Omental fat pad (tissue), 4 donors: Measurements from ENCODE around the gene BLMH. TPM values are rescaled to one million over a fixed set of nuclear protein-coding genes. Genes with fewer than 3 reads are reported as not detected.

Source experiments
- ATAC-seq: fragments of 150-250 bp; one replicate; pipeline ENCODE4 v1.9.1; 2016; ENCODE audit warnings: mild to moderate bottlenecking, moderate library complexity; ENCODE audit not compliant: low FRiP score
- DNase-seq: peaks from one replicate; pipeline ENCODE4 v3.0.0-alpha.2; 2019; ENCODE audit warnings: low spot score
- total RNA-seq, 4 donors: library from RNA; depleted of rRNA; stranded (reverse); fragments of >200 nt; gene quantifications; one replicate each; pipeline ENCODE4 v1.1.0, GENCODE V29; 2016
- TF ChIP-seq, protein P1 (sequence below), 3 donors: fragments of 450-650 bp; IDR thresholded peaks; one replicate each; pipeline ENCODE4 v1.5.1; 2016 to 2017; ENCODE audit warnings: antibody characterized with exemption in 3 of 3, mild to moderate bottlenecking in 3 of 3, moderate library complexity in 2 of 3

Gene BLMH
- total RNA-seq, 4 donors from 2014 or later, result 19.1 to 33.9 (median 28.3) TPM

DNA sequence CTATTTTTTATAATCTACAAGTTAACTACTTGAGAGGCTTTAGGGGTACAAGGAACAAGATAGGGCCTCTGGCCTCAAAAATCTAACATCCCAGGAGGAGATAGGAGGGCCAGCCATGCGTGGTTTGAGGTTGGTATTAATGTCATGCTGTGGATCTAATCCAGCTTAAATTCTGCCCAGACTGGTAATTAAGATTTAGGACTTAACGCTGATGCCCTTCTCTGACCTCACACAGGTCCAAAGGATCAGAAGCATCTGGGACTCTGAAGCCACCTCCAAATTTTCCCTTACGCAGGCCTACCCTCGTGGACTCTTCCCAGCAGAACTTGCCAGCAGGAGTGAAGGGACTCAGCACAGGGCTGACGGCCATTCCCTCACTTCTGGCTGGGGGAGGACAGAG, 71.3 kb downstream of the BLMH start:
- ATAC-seq, result no peak

GRCh38 chr17:30219833-30220232, 71.9 kb downstream of the BLMH start:
- ATAC-seq (no peak), DNase-seq (no peak)

More for the DNA sequence above, 71.3 kb downstream of the BLMH start:
- TF ChIP-seq, protein P1, sequence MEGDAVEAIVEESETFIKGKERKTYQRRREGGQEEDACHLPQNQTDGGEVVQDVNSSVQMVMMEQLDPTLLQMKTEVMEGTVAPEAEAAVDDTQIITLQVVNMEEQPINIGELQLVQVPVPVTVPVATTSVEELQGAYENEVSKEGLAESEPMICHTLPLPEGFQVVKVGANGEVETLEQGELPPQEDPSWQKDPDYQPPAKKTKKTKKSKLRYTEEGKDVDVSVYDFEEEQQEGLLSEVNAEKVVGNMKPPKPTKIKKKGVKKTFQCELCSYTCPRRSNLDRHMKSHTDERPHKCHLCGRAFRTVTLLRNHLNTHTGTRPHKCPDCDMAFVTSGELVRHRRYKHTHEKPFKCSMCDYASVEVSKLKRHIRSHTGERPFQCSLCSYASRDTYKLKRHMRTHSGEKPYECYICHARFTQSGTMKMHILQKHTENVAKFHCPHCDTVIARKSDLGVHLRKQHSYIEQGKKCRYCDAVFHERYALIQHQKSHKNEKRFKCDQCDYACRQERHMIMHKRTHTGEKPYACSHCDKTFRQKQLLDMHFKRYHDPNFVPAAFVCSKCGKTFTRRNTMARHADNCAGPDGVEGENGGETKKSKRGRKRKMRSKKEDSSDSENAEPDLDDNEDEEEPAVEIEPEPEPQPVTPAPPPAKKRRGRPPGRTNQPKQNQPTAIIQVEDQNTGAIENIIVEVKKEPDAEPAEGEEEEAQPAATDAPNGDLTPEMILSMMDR (IDR thresholded peaks at IDR 0.05), result no peak
- no peak for DNase-seq

DNA sequence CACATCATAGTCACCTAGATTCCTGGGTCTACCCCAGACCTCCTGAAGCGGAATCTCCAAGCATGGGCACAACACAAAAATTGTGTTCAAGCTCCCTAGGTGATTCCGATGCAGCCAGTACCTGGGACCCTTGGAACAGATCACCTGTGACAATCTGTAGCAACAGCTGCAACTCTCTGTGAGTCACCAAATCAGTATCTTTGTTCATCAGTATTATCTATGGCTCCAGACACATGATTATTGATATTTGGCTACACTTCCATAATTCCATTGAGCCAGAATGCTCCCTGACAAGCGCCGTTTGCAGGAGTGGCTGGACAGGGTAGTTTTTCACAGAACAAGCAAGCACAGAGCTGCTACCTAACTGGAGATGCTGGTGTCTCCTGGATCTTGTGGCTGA, 72.4 kb downstream of the BLMH start:
- ATAC-seq, result no peak
- TF ChIP-seq, protein P1 (IDR thresholded peaks at IDR 0.05), result no peak
- DNase-seq, result no peak

More at GRCh38 chr17:30219833-30220232, 71.9 kb downstream of the BLMH start:
- TF ChIP-seq, protein P1 (IDR thresholded peaks at IDR 0.05), result no peak

DNA sequence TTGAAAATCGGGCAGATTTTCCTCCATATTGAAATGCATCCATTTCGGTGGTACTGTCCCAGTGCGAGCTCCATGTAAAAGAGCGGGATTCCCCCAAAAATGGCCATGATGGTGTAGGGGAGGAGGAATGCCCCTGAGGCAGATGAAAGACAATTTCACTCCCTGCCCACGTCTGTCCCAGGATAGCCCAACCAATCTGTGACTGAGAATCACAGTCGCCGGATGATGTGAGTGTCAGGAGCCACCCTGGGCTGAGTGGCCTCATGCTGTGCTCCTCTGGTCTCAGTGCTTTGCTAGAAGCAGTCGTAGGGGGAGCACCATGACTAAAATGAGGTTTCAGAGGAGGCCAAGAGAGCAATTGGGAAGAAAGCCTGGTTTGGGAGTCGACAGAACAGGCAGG, 72.9 kb downstream of the BLMH start:
- TF ChIP-seq, protein P1 (IDR thresholded peaks at IDR 0.05), result no peak
- no peak for ATAC-seq
- no peak for DNase-seq

- TF ChIP-seq, protein P1 (IDR thresholded peaks at IDR 0.05), result no peak
- no peak for DNase-seq
- ATAC-seq, result no peak
Measured at GRCh38 chr17:30217746-30218245, 73.9 kb downstream of the BLMH start.

DNA sequence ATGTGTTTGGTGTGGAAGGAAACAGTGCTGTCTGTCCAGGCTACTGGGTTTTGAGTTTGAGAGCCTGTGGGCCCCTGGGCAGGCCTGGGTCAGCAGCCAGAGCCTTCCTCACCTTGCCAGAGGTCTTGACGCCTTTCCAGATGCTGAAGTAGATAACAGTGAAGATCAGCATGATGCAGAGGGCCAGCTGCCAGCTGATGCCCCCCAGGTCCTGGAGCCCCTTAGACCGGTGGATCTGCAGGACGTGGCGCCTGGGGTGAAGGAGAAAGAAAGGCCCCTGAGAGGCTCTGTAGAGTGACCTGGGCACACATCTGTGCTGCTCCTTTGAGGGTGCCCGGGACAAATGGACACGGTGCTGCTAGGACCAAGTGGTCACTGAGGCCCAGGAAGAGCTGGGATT, 74.7 kb downstream of the BLMH start:
- DNase-seq (no peak), ATAC-seq (no peak)
- TF ChIP-seq, protein P1 (IDR thresholded peaks at IDR 0.05), result no peak

DNA sequence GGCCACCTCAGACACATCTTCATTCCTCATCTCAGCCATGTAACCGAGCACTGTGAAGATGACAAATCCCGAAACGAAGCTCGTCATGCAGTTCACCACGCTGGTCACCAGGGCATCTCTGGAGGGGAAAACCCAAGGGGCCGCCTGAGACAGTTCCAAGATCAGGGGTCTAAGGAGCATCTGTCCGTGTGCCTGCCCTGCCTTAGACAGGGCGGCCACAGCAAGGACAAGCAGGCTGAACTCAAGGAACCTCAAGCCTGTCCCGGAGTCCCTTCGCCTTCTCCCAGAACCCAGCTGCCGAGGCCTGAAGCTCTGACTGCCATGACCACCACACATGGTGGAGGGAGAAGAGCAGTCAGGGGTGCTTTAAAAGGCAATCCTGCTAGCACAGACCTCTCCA, 79.0 kb downstream of the BLMH start:
- TF ChIP-seq, protein P1 (IDR thresholded peaks at IDR 0.05), result no peak
- ATAC-seq (no peak), DNase-seq (no peak)
